ENCODE measurements around the gene PGM2L1. TPM values are rescaled to one million over a fixed set of nuclear protein-coding genes. Genes with fewer than 3 reads are reported as not detected.

PGM2L1 gene
- total RNA-seq, 1 donor from 2014 or later, result 36.6 TPM

DNA sequence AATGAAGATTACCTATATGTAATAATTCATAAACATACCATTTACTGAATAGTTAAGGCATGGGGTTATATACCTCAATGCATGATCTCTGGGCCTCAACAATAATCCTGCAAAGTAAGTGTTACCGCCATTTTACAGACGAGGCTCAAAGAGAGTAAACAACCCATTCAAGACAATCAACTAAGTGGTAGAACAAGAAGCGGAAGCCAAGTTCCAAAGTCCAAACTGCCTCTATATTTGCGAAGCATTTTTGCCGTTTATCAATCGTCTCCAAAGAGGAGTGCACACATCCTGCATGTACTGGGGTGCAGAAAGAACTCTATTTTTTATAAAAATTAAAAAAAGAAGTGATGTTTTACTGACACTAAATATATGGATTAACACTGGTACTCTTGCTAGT, 59.3 kb downstream of the PGM2L1 start:
- DNase-seq (ENCODE audit: low read depth in 2 of 2), result no peak

DNA sequence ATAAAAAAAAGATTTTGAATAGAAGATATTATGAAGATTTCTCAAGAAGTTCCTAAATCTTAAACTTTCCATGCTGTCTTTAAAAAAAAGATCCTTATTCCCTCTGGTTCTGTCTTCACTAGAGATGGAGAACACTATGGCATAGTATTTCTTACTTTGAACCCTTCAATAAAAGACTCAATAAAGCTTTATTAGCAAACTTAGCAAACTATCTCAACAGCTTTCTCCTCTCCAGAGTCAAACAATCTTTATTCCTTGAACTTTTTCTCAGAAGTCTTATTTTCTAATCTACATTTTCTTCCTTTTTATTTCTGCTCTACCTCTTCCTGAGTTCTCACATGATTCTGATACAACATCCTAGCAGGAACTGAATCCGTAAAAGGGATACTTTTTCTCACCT, 65.0 kb downstream of the PGM2L1 start:
- DNase-seq (ENCODE audit: low read depth in 2 of 2), result no peak

DNA sequence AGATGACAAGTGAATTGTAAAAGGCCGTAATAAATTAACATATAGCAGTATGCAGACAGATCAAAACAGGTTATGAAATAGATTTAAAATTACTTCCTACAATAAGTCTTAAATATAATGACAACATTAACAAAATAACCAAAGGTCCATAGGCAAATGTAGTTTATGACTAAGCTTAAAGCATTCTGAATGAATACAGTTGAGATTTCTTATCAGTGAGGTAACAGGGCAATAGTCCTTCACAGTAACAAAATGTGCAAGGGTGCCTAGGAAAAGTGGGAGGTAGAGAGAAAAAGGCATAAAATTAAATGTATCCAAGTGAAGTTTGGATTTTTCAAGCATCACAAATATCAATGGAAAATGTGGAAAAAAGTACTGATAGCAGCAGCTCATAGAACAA, 65.9 kb downstream of the PGM2L1 start:
- no peak for DNase-seq (ENCODE audit: low read depth in 2 of 2)

DNA sequence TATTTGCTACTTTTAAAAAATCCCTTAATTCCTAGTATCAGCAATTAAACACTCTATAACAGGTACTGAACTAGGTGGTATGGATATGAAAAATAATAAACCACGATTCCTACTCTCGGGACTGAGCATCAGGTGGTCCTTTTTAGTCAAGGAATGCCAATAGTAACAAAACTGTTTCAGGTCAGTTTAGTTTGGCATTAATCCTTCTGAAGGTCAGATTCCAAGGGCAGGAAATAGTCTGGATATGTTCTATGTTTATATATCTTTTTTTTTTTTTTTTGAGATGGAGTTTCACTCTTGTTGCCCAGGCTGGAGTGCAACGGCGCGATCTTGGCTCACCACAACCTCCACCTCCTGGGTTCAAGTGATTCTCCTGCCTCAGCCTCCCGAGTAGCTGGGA, 67.2 kb downstream of the PGM2L1 start:
- peak in 1 of 2 donors; percentile 87 for DNase-seq (ENCODE audit: low read depth in 2 of 2)

DNA sequence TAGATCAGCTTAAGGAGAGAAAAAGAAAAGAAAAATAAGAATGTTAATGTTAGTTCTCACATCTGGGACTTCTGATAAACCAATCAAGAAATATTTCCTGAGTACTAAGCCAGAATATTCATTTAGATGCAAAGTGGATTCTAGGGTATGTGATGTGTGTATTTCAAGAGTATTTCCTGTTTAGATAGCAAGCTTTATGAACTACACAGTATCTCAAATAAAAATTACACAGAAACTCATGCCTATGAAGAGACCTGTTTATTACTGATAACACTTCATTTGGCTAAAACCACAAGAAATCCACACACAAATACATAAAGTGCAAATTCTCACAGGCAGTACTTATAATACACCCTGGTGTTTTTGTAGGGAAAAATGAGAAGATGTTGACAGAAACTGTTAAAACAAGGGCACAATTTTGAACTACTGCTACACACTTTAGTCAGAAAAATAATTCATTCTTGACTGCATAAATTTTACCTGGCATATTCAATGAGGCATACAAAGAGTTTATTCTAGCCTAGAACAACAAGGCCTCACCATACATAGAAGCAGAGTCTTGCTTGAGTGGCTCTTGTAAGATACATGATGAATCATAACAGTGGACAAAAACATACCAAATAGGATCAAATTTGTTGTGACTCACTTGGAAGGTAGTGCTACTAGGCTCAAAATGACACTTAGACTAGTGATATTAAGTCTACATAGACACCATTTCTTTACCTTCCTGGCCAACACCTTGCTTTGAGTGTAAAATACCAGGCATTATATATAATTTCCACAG, 68.0 kb downstream of the PGM2L1 start:
- peak in 1 of 2 donors; percentile 77 for DNase-seq (ENCODE audit: low read depth in 2 of 2)

DNA sequence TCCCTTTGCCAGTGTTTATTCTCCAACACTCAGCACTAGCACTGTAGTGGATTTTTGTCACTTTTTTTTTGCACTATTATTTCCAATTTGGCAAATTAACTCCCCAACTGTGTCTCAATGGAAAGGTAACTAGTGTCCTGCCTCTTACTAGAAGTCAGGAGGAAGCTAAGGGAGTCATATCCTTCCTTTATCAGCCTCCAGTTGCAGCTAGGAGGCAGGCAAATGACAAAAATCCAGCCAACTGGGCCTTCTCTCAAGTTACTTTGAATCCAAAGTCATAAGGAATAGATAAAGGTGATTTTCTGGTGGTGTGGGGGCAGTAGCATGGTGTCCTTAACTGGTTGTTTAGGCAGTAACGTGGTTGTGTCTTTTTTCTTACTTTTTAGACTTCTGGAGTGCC, 71.2 kb downstream of the PGM2L1 start:
- peak in 1 of 2 donors; percentile 66 for DNase-seq (ENCODE audit: low read depth in 2 of 2)

DNA sequence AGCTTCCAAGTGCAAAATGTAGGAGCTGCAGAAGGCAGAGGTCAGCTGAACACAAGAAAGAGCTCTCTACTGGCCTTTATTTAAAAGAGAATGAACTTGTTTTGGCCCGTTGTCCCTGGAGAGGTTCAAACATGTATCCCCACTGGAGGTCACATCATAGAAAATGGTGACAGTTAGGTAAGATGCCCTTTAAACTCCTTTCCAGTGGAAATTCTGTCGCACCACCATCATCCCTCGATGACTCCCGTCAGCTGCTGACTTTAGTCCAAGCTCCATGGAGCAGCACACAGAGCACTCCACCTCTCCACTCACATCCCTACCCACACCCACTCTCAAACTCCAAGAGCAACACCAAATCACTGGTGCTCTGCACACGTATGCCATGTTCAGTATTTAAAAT, 71.6 kb downstream of the PGM2L1 start:
- peak; percentile 58 to 95 for DNase-seq (ENCODE audit: low read depth in 2 of 2)

DNA sequence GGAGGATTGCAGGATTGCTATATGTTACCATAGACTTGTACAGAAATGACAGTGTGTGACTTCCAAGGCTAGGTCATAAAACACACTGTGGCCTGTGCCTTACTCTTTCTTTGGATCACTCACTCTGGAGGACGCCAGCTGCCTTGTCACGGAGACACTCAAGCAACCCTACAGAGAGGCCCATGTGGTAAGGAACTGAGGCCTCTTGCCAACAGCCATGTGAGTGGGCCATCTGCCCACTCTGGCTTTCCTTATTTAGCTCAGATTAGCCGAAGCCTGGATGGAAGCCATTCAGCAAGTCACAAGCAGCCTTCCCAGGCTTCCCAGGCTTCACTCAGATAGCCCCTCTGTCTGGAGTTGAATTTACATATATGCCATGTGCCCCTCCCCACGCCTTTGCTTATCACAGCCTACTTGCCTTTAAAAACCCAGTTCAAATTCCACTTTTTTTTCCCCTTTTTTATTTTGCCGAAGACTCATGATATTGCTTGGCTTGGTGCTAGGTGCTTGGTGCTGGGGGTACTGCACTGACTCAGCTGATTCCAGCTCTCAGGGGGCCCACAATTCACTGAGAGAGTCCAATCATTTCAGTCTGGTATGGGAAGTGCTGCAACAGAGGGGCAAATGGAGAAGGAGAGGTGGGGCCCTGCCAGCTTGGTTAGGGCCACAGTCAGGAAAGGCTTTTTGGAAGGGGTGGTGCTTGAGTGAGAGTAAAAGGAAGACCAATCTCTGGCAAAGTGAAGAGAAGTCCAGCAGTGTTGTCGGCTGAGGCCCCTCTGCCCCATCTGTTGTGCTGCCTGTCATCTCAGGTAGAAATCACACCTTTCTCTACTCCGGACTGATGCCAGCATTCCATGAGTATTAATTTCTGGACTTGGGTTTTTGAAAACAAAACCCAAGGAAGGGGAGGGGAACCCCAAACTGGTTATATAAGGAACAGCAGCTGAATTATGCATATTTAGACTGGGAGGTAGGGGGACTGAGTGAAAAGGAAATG, 72.3 kb downstream of the PGM2L1 start:
- DNase-seq (ENCODE audit: low read depth in 2 of 2), result peak in 1 of 2 donors; percentile 90

DNA sequence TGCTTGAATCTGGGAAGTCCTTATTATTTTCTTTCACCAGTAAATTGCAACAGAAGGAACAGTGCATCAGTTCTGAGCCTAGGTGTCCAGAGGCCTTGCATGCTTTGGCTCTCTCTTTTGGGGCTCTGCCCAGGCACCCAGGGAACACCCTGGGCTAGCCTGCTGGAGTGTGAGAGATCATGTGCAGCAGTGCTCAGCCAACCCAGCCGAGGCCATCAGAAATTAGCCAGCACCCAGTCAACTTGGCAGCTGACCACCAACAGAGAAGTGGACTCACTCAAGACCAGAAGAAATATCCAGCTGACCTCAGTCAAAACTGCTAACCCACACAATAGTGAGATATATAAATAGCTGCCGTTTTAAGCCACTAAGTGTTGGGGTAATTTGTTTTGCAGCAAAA, 75.6 kb downstream of the PGM2L1 start:
- no peak for DNase-seq (ENCODE audit: low read depth in 2 of 2)

DNA sequence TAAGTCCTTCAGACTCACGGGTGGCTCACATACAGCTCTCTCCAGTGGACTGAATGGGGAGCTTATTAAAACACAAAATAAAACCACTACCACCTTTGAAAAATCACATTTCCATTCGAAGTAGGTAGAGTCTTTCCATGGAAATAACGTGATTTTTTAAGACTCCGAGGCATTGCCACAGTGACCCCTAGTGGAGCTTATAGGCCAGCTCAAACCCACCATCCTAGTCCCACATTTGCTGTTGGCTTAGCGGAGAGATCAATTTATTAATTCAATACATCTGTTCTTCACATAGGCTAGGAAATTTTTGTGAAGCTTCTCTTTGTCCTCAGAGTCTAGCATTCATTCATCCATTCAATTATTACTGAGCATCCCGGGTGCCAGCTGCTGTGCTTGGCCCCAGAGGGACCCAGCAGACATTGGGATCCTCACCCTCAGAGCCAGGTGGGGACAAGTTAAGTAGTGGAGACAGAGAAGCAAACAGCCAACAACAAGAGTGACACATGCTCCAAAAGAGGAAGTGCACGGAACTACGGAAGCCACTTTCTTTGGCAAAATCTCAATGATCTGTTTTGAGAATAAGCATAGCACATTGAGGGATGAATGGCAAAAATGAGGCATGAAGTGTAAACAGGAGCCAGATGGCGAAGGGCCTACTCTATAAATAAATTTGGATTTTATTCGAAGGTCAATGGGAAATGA, 76.6 kb downstream of the PGM2L1 start:
- peak; percentile 99 to 100 for DNase-seq (ENCODE audit: low read depth in 2 of 2)

DNA sequence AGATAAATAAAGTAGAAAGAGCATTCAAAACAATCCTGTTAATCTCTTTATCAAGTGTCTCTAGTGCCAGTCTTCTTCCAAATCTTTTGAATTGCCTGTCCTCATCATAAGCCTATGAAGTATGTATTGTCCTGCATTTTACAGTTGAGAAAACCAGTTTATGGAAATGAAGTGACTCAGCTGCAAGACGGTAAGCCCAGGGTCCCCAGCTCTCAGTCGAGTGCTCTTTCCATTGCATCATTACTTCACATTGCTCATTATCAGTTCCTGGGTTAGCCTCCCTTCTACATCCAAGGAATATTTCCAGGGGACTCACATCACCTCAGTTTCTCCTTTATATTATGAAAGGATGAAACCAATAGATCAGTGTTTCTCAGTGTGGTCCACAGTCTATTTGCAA, 77.7 kb downstream of the PGM2L1 start:
- DNase-seq (ENCODE audit: low read depth in 2 of 2), result peak in 1 of 2 donors; percentile 46

DNA sequence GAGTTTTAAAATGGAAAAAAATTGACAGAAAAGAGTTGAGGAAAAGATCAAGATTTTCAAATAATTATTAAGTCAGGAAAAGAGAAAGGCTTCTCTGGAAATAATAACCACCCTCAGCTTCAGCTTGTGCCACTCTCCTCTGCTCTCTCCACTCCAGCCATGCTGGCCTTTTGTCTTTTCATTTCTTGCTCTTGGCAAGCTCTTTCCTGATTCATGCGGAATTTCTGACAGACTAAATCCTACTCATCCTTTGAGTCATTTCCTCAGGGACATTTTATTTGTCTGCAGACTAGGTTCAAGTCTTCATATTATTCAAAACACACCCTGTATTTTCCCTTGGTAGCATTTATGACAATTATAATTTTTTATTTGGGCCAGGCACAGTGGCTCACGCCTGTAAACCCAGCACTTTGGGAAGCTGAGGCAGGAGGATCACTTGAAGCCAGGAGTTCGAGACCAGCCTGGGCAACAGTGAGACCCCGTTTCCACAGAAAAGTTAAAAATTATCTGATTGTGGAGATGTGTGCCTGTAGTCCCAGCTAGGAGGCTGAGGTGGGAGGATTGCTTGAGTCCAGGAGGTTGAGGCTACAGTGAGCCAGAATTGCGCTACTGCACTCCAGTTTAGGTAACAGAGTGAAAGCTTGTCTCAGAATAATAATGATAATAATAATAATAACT, 79.0 kb downstream of the PGM2L1 start:
- DNase-seq (ENCODE audit: low read depth in 2 of 2), result peak; percentile 97 to 98

DNA sequence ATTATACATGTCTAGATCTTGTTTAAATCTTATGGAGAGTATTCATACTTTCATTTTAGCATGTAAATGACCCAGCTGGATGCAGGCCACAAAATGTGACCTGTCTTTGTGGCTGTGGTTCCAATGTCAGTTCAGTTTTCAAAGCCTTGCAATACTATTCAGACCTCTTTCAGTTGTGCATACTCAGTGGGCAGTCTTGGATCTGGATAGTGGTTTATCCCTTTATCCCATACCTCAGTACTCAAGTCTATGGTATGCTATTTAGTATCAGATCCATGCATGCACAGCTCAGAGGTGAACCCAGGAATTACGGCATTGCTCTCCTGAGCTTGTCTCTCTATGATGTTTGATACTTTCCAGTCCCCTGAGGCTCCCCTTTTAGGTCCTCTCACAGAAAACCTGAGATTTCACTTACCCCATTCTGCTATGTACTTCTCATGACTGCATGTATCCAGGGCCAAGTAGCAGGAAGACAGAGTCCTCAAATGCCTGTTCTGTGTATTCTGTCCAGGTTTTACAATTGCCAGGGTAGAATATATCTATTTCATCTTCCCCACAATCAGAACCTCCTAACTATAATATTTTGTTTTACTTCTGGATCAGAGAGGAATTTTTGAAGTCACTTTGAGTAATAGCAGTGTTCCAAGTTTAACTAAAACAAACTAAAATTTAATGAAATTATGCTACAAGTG, 79.8 kb downstream of the PGM2L1 start:
- DNase-seq (ENCODE audit: low read depth in 2 of 2), result peak in 1 of 2 donors; percentile 47

DNA sequence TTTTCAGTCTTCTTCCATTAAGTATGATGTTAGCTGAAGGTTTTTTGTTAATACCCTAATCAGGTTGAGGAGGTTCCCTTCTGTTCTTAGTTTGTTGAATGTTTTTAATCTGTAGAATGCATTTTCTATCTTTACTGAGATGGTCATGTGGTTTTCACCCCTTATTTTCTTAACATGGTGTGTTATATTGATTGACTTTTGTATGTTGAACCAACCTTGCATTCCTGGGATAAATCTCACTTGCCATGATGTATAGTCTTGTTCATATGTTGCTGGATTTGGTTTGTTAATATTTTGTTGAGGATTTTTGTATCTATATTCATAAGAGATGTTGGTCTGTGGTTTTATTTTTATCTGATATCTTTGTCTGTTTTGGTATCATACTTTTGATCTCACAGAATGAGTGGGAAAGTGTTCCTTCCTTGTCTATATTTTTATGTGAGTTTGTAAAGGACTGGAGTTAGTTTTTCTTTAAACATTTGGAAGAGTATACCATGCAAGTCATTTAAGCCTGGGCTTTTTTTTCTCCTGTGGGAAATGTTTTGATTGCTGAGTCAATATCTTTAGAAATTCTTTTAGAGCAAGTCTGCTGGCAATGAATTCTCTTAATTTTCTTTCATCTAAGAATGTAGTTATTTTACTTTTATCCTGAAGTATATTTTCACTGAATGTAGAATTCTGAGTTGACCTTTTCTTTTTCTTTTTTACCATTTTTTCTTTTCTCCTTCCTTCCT, 81.3 kb downstream of the PGM2L1 start:
- DNase-seq (ENCODE audit: low read depth in 2 of 2), result no peak

DNA sequence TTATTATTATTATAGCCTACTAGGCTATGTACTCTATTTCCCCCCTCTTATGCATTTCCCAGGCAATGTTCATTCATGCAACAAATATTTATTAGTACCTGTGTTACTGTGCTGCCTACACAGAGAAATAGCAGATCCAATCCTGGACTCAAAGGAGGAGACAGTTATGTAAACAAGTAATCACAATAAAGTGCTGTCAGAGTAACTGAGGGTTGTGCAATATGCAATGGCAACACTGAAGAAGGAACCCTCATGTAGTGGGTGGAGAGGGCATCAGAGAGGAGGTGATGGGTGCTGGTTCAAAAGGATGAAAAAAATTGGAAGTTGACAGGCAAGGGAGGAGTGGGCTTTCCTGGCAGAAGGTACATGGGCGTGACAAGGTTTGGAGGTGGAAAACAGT, 85.9 kb downstream of the PGM2L1 start:
- no peak for DNase-seq (ENCODE audit: low read depth in 2 of 2)

DNA sequence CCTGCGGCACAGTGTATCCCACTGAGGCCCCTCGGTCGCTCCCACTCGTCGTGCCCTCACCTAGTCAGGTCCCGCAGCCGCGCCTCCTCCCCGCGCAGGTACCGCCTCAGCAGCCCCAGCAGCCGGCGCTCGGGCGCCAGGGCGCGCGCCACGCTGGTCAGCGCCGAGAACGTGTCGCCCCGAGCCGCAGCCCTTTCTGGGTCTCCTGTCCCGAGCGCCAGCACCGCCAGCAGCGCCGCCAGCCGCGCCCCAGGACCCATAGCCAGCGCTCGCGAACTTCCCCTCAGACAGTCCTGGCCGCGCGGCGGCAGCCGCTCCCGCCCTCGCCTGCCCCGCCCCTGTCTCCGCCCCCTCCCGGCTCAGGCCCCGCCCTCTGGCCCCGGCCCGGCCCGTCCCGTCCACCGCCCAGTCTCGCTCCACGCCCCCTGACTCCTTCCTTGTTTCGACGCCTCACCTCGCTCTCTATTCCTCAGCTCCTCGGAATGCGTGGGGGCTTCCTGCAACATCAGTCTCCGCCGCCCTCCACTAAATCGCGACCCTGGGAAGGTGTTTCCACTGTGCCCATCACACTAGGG, 86.8 kb downstream of the PGM2L1 start, which contains the start of gene P4HA3:
Gene P4HA3, minus strand, starts transcription at position 289 of the 575 bp plus-strand sequence. Its CDS starts 29 bp downstream, at position 260.
- DNase-seq (ENCODE audit: low read depth in 2 of 2), result peak in 1 of 2 donors; percentile 80

DNA sequence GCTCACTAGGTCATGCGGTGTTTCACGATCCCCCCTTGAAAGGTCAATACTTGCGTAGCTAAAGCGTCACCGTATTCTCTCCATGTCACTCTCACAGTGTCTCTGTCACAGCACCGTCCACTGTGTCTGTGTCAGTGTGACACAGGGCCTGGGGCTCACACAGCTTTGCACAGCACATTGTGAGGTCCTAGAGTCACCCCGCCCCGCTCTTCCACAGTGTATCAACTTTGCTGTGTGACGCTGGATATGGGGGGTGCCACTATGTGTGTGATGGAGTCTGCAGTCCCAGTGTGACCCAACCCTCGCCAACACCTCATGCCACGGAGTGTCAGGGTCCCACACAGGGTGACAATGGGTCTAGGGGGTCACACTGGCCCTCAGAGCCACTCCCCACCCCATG, 87.4 kb downstream of the PGM2L1 start:
- no peak for DNase-seq (ENCODE audit: low read depth in 2 of 2)

DNA sequence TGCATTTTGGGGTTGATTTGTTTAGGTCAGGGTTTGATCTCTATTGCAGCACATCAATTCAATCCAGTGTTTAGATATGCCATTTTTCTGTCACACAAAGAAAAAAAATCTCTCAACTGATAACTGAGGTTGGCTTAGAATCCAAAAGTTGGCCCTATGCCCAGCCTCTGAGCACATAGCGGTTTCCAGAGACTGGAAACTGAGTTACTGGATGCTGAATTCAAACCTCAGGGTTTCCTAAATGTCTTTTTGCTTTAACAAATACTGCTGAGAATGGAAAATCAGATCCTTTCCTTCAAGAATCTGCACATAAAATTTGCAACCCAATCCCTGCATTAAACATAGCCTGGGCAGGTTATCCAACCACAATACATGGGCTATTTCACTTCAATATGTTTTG, 90.8 kb downstream of the PGM2L1 start:
- DNase-seq (ENCODE audit: low read depth in 2 of 2), result peak in 1 of 2 donors; percentile 64

DNA sequence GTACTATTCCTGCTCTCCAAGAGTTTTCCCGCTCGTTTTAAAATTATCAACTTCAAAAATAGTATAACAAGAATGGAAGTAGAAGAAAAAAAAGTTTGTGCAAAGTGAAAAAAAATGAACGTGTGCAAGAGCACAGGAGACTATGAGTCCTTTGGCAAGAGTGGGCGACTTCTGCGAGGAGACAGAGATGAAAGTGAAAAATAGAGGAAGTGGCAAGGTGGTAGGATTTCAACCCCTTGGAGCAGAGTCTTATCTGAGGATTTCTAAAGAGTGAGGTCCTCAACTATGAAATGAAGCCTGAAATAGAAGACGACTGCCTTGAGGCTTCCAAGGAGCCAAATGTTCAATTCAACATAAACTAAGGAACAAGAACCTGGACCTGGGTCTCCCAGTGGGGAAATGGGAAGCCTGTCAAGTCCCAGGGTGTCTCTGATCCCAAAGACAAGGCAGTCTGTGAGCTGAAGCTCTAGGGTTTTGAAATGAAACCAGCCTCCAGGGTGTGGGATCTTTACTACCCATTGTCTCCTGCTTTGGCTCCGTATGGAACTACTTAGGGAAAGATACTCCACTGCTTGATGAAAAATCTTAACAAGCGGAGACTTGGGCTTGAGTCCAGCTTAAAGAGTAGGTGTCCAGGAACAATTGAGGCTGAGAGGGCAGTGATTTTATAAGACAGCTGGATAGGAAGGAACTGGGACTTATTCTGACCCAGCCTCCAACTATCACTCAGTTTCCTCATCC, 91.6 kb downstream of the PGM2L1 start:
- no peak for DNase-seq (ENCODE audit: low read depth in 2 of 2)

Measured in dermis microvascular lymphatic vessel endothelial cell (primary cell).